GM12878 (cell line): ENCODE data around the gene CFAP65. TPM values are rescaled to one million over a fixed set of nuclear protein-coding genes. Genes with fewer than 3 reads are reported as not detected.

ENCODE experiments used
- ATAC-seq: fragments of 200-7000 bp; cut with Tn5 transposase; 3 replicates; pipeline ENCODE4 v1.9.1; 2020; ENCODE audit warnings: mild to moderate bottlenecking, moderate library complexity
- BruUV-seq: library from RNA; stranded (reverse); fragments of 400-500 nt; replicated peaks from 2 replicates; lab custom pipeline; 2021; lab: Mats Ljungman, UMichigan
- CTCF ChIA-PET: fragments of 300-600 bp; sonication (Branson Sonifier 250); formaldehyde crosslinking; extraction: SDS; loops from one replicate; lab custom pipeline; 2021; ENCODE audit warnings: inconsistent platforms; lab: Yijun Ruan, JAX
- POLR2A ChIA-PET: fragments of 350-600 bp; formaldehyde crosslinking; extraction: SDS; loops from one replicate; lab custom pipeline; 2021; ENCODE audit warnings: inconsistent platforms; lab: Charles Lee
- RAD21 ChIA-PET: fragments of 300-600 bp; sonication (Branson Sonifier 250); formaldehyde crosslinking; loops from one replicate; lab custom pipeline; 2023; ENCODE audit warnings: antibody characterized with exemption; ENCODE audit not compliant: unreplicated experiment; lab: Charles Lee
- SMC1A ChIA-PET: fragments of 300-600 bp; sonication (Branson Sonifier 250); formaldehyde crosslinking; loops from one replicate; lab custom pipeline; 2023; ENCODE audit not compliant: unreplicated experiment, uncharacterized antibody; lab: Charles Lee
- DNase-seq: peaks from one replicate; pipeline ENCODE4 v3.0.0-alpha.2; 2011; ENCODE audit warnings: low read depth, low spot score
- FAIRE-seq: peaks from 3 replicates; lab custom pipeline; 2011; peaks lifted over from hg19 to GRCh38; lab: Jason Lieb, UNC
- H2AFZ ChIP-seq: 2 replicates; pipeline ENCODE4 v1.6.0; 2011; ENCODE audit warnings: low read depth, low read length, control low read depth; ENCODE audit not compliant: control insufficient read depth
- H3K27ac ChIP-seq: 2 replicates; pipeline ENCODE4 v1.5.1; 2011; ENCODE audit warnings: control low read depth; ENCODE audit not compliant: control insufficient read depth, insufficient read depth
- H3K27me3 ChIP-seq, 2 experiments: replicated peaks in 1 of 2; 2 replicates each; pipeline versions ENCODE4 v1.6.0 to v1.6.1; 2011; ENCODE audit warnings: low read length in 1 of 2; ENCODE audit not compliant: control insufficient read depth in 2 of 2, insufficient read depth in 2 of 2
- H3K36me3 ChIP-seq, 2 experiments: 2 replicates each; pipeline ENCODE4 v1.5.1; 2011; ENCODE audit warnings: low read length in 1 of 2; ENCODE audit not compliant: control insufficient read depth in 2 of 2, insufficient read depth in 2 of 2
- H3K4me1 ChIP-seq: 2 replicates; pipeline ENCODE4 v1.6.1; 2011; ENCODE audit warnings: mild to moderate bottlenecking, low read length, moderate library complexity, mixed read lengths; ENCODE audit not compliant: control insufficient read depth, insufficient read depth
- H3K4me2 ChIP-seq: 2 replicates; pipeline ENCODE4 v1.6.0; 2011; ENCODE audit warnings: control low read depth; ENCODE audit not compliant: control insufficient read depth, insufficient read depth
- H3K4me3 ChIP-seq: fragments of 200-600 bp; sonication (generic); 2 replicates; pipeline ENCODE4 v1.5.1; 2016
- H3K79me2 ChIP-seq: 2 replicates; pipeline ENCODE4 v1.6.0; 2011; ENCODE audit warnings: low read length; ENCODE audit not compliant: control insufficient read depth, insufficient read depth
- H3K9ac ChIP-seq: 2 replicates; pipeline ENCODE4 v1.8.0; 2011; ENCODE audit warnings: low read length, control low read depth, mixed read lengths; ENCODE audit not compliant: control insufficient read depth, insufficient read depth
- H3K9me3 ChIP-seq: replicated peaks from 3 replicates; pipeline ENCODE4 v1.5.1; 2011; ENCODE audit warnings: mild to moderate bottlenecking, low read length; ENCODE audit not compliant: control insufficient read depth, insufficient read depth
- H4K20me1 ChIP-seq: 2 replicates; pipeline ENCODE4 v1.6.0; 2011; ENCODE audit not compliant: control insufficient read depth, insufficient read depth
- CREB1 ChIP-seq: IDR thresholded peaks from 2 replicates; pipeline ENCODE4 v1.6.1; 2012; ENCODE audit warnings: low read depth, mild to moderate bottlenecking, inconsistent platforms
- KDM1A ChIP-seq: fragments of 200-600 bp; sonication (generic); IDR thresholded peaks from 2 replicates; pipeline ENCODE4 v1.6.1; 2016; ENCODE audit warnings: borderline replicate concordance
- WGBS: methylation state at CpG from one replicate; pipeline ENCODE4 v1.1.6; 2016; ENCODE audit warnings: low lambda C conversion rate; ENCODE audit not compliant: insufficient replicate concordance, insufficient coverage; ENCODE audit errors: missing lambda C conversion rate; 5-methylcytosine and 5-hydroxymethylcytosine counted together
- in situ Hi-C: fragments of 300-500 bp; cut with MboI; formaldehyde crosslinking; loops from 9 replicates; pipeline ENCODE4 v1.14.3; 2018; ENCODE audit warnings: mixed read lengths
- intact Hi-C: fragments of 100-400 bp; cut with micrococcal nuclease; formaldehyde crosslinking; loops from one replicate; pipeline ENCODE4 v1.14.2; 2022; ENCODE audit not compliant: unreplicated experiment
- polyA plus RNA-seq, 11 experiments: library from polyadenylated mRNA; depleted of rRNA in 4 of 11; unstranded in 6 of 11; stranded (reverse) in 5 of 11; fragments of >200 nt; fragmentation: Nextera tagmentation in 4 of 11; fragmentation: Illumina TruSeq in 1 of 11; extraction: Ambion mirVana in 4 of 11; extraction: Trizol in 1 of 11; gene quantifications; 1 replicate in 1 of 11; 2 replicates in 10 of 11; pipeline versions ENCODE4 v1.2.1 to v1.2.3, GENCODE V29; 2011 to 2016; ENCODE audit warnings: inconsistent platforms in 2 of 11, missing spikeins in 2 of 11, low read depth in 1 of 11
- total RNA-seq, 4 experiments: library from RNA; depleted of rRNA in 3 of 4; stranded (reverse); fragments of >200 nt in 3 of 4; fragmentation: Illumina TruSeq in 1 of 4; extraction: Trizol in 1 of 4; gene quantifications; 2 replicates each; pipeline versions ENCODE4 v1.2.1 to v1.2.3, GENCODE V29; 2013 to 2021

Gene CFAP65
- total and polyA plus RNA-seq, 10 of the 15 experiments (the other 5 are each of a cell fraction or from before 2014, with no cell fraction given): not detected

- in situ Hi-C loops: no loop called here
- Histone ChIP-seq H3K4me1 (no peaks in the 10 kb centered on the region), H2AFZ (no peak overlapping the region), H3K79me2 (no peaks in the 10 kb centered on the region), H3K27me3 (peaks cover 2 to 3% of the 10 kb centered on the region in 2 experiments; a peak in 2 of 4 replicates), H3K27ac (no peak overlapping the region), H3K4me3 (no peak overlapping the region), H4K20me1 (no peaks in the 10 kb centered on the region), H3K9ac (no peak overlapping the region), H3K36me3 (no peaks in the 10 kb centered on the region), H3K9me3 (no peaks in the 10 kb centered on the region), H3K4me2 (no peak overlapping the region)
- POLR2A ChIA-PET: no interaction called here
- FAIRE-seq: no peak
- intact Hi-C loops: no loop called here
- SMC1A ChIA-PET: no interaction called here
- no peak for TF ChIP-seq CREB1
- RAD21 ChIA-PET: no interaction called here
- BruUV-seq: no TSS peak
- ATAC-seq: no peak
- no peak for DNase-seq
- 34% methylated on average over 11 of the region's 11 CpGs for WGBS
- CTCF ChIA-PET: interaction anchor here (1.4 kb wide), 1 partner anchor 134 kb away, joined by 4 read pairs; no protein-coding TSS in a partner anchor
Observed at GRCh38 chr2:219020604-219021365, 20.5 kb downstream of the CFAP65 start.

- CTCF ChIA-PET: interaction anchor here (0.5 to 1.4 kb wide), 4 partner anchors 9 to 135 kb away, joined by 3 to 5 read pairs (median 4); no protein-coding TSS in a partner anchor
- H3K4me2 ChIP-seq: no peak overlapping the region
- WGBS: 17% methylated on average over 6 of the region's 6 CpGs
- H3K4me1 ChIP-seq: no peaks in the 10 kb centered on the region
- no peaks in the 10 kb centered on the region for H3K9me3 ChIP-seq
- ATAC-seq: no peak
- TF ChIP-seq KDM1A: no peak
- TF ChIP-seq, all 136 proteins: peak for 0
- intact Hi-C loops: no loop called here
- H3K27me3 ChIP-seq: peaks cover 2 to 3% of the 10 kb centered on the region in 2 experiments; a peak in 2 of 4 replicates
- no peaks in the 10 kb centered on the region for H3K79me2 ChIP-seq
- H3K27ac ChIP-seq: no peak overlapping the region
- in situ Hi-C loops: no loop called here
- no TSS peak for BruUV-seq
- H3K9ac ChIP-seq: no peak overlapping the region
- no peak overlapping the region for H2AFZ ChIP-seq
- H4K20me1 ChIP-seq: no peaks in the 10 kb centered on the region
- POLR2A ChIA-PET: no interaction called here
- FAIRE-seq (no peak), DNase-seq (no peak)
- RAD21 ChIA-PET: interaction anchor here (0.6 kb wide), 1 partner anchor 10 kb away, joined by 4 read pairs; no protein-coding TSS in a partner anchor
- H3K4me3 ChIP-seq: no peak overlapping the region
- SMC1A ChIA-PET: no interaction called here
- no peaks in the 10 kb centered on the region for H3K36me3 ChIP-seq
Observed at GRCh38 chr2:219019436-219019835, 21.9 kb downstream of the CFAP65 start.
